Panc1 (cell line): Measurements from ENCODE around the gene ZBTB20. TPM values are rescaled to one million over a fixed set of nuclear protein-coding genes. Genes with fewer than 3 reads are reported as not detected.

Source experiments
- ATAC-seq: fragments of 200-7000 bp; cut with Tn5 transposase; 2 replicates; pipeline ENCODE4 v1.9.1; 2020; ENCODE audit warnings: mild to moderate bottlenecking, moderate library complexity
- BruUV-seq: library from RNA; stranded (reverse); fragments of 400-500 nt; replicated peaks from 2 replicates; lab custom pipeline; 2021; lab: Mats Ljungman, UMichigan
- CTCF ChIA-PET: fragments of 300-600 bp; sonication (Branson Sonifier 250); formaldehyde crosslinking; loops from one replicate; lab custom pipeline; 2022; ENCODE audit warnings: antibody characterized with exemption; lab: Charles Lee
- POLR2A ChIA-PET: fragments of 300-600 bp; sonication (Branson Sonifier 250); formaldehyde crosslinking; loops from one replicate; lab custom pipeline; 2022; ENCODE audit warnings: antibody characterized with exemption; lab: Charles Lee
- DNase-seq: peaks from one replicate; pipeline ENCODE4 v3.0.0-alpha.2; 2010; ENCODE audit warnings: low read depth, low spot score
- H3K27ac ChIP-seq: 2 replicates; pipeline ENCODE4 v1.5.1; 2011; ENCODE audit warnings: mild to moderate bottlenecking, low read length, inconsistent platforms
- H3K27me3 ChIP-seq: fragments of 200-500 bp; sonication (Bioruptor generic); 2 replicates; pipeline ENCODE4 v1.6.0; 2014; ENCODE audit warnings: low read length, inconsistent platforms; ENCODE audit not compliant: control insufficient read depth, insufficient read depth
- H3K36me3 ChIP-seq: fragments of 200-500 bp; sonication (Bioruptor generic); 2 replicates; pipeline ENCODE4 v1.5.1; 2014; ENCODE audit warnings: inconsistent platforms, mild to moderate bottlenecking, low read length, moderate library complexity; ENCODE audit not compliant: control insufficient read depth, insufficient read depth
- H3K4me1 ChIP-seq: 2 replicates; pipeline ENCODE4 v1.5.1; 2011; ENCODE audit warnings: inconsistent platforms, mild to moderate bottlenecking, low read length, moderate library complexity; ENCODE audit not compliant: control insufficient read depth, insufficient read depth
- H3K4me3 ChIP-seq, 2 experiments: 2 replicates each; pipeline ENCODE4 v1.5.1; 2011 to 2012; ENCODE audit warnings: low read depth in 2 of 2, low read length in 2 of 2, mild to moderate bottlenecking in 2 of 2, inconsistent platforms in 1 of 2, moderate library complexity in 1 of 2
- H3K9me3 ChIP-seq: fragments of 200-500 bp; sonication (Bioruptor generic); 2 replicates; pipeline ENCODE4 v1.5.1; 2014; ENCODE audit warnings: low read depth, mild to moderate bottlenecking, inconsistent platforms, low read length, moderate library complexity; ENCODE audit not compliant: control insufficient read depth, insufficient read depth
- CTCF ChIP-seq: fragments of 450-650 bp; IDR thresholded peaks from 2 replicates; pipeline ENCODE4 v1.5.1; 2017; ENCODE audit warnings: mild to moderate bottlenecking
- POLR2AphosphoS5 ChIP-seq: IDR thresholded peaks from 2 replicates; pipeline ENCODE4 v1.6.1; 2012; ENCODE audit warnings: mild to moderate bottlenecking, low read depth, low read length, moderate library complexity
- REST ChIP-seq, 2 experiments: IDR thresholded peaks; 2 replicates each; pipeline ENCODE4 v1.6.1; 2011 to 2012; ENCODE audit warnings: low read depth in 2 of 2, control low read depth in 1 of 2, low read length in 1 of 2, mild to moderate bottlenecking in 1 of 2, moderate library complexity in 1 of 2; ENCODE audit not compliant: insufficient read depth in 1 of 2
- SIN3A ChIP-seq: IDR thresholded peaks from 2 replicates; pipeline ENCODE4 v1.6.1; 2012; ENCODE audit warnings: low read depth, mild to moderate bottlenecking, low read length, moderate library complexity, borderline replicate concordance; ENCODE audit not compliant: insufficient read depth
- TCF7L2 ChIP-seq: IDR thresholded peaks from 2 replicates; pipeline ENCODE4 v1.6.1; 2011; ENCODE audit warnings: mild to moderate bottlenecking, low read depth, low read length, inconsistent platforms
- in situ Hi-C: cut with HindIII; loops from 2 replicates; pipeline ENCODE4 v1.10.0; 2016; ENCODE audit warnings: low sequenced_read_pairs, low pct_unique_long_range_greater_than_20kb
- intact Hi-C: fragments of 100-400 bp; cut with micrococcal nuclease; formaldehyde crosslinking; loops from one replicate; pipeline ENCODE4 v1.10.0; 2022; ENCODE audit not compliant: unreplicated experiment
- total RNA-seq: library from RNA; stranded (reverse); gene quantifications from one replicate; pipeline ENCODE4 v1.2.1, GENCODE V29; 2021; ENCODE audit not compliant: unreplicated experiment

Gene ZBTB20
- total RNA-seq, 1 experiment from 2014 or later, result 4.1 TPM

GRCh38 chr3:114650808-114651207, 496.3 kb downstream of the ZBTB20 start:
- intact Hi-C loops, result no loop called here
- ChIA-PET CTCF (no interaction called here), POLR2A (no interaction called here)
- ATAC-seq, result no peak
- Histone ChIP-seq H3K36me3 (no peaks in the 10 kb centered on the region), H3K27ac (no peak overlapping the region), H3K4me3 (no peak overlapping the region), H3K4me1 (no peaks in the 10 kb centered on the region), H3K27me3 (no peaks in the 10 kb centered on the region), H3K9me3 (no peaks in the 10 kb centered on the region; the same call in 1 of the 2 replicates)
- TF ChIP-seq SIN3A (no peak), TCF7L2 (no peak), POLR2AphosphoS5 (no peak), CTCF (no peak), REST (IDR thresholded peaks at IDR 0.05; ENCODE audit: insufficient read depth in 1 of 2, low read depth in 2 of 2, low read length in 1 of 2) (no peak)
- no TSS peak for BruUV-seq
- DNase-seq, result no peak
- in situ Hi-C loops, result no loop called here

GRCh38 chr3:114649331-114649730, 497.8 kb downstream of the ZBTB20 start:
- Histone ChIP-seq H3K4me3 (no peak overlapping the region), H3K9me3 (no peaks in the 10 kb centered on the region; the same call in 1 of the 2 replicates), H3K36me3 (no peaks in the 10 kb centered on the region), H3K27ac (no peak overlapping the region), H3K27me3 (no peaks in the 10 kb centered on the region), H3K4me1 (no peaks in the 10 kb centered on the region)
- BruUV-seq, result no TSS peak
- no peak for ATAC-seq
- DNase-seq, result no peak
- intact Hi-C loops (no loop called here), in situ Hi-C loops (no loop called here)
- TF ChIP-seq SIN3A, result no peak
- ChIA-PET POLR2A (no interaction called here), CTCF (no interaction called here)

DNA sequence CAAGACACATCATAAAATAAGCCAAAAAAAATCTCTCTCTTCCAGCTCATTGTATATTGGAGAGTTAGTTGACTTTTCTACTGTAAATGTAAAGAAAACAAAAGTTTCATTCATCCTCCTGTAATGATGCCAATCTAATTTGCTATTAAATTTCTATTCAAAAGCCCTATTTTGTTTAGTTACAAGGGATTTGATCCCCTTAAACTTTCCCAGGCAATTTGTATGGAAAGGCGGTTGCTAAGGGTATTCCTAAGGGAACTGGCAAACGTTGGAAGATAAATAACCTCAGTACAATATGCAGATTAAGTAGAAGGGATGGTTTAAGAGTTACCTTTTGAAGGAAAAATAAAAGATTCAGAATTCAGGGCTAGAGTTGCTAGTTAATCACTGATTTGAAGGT, 500.6 kb downstream of the ZBTB20 start:
- no peaks in the 10 kb centered on the region for H3K4me1 ChIP-seq
- in situ Hi-C loops, result no loop called here

More for the DNA sequence above, 500.6 kb downstream of the ZBTB20 start:
- no peaks in the 10 kb centered on the region for H3K36me3 ChIP-seq
- intact Hi-C loops, result no loop called here
- no peak overlapping the region for H3K27ac ChIP-seq
- CTCF ChIA-PET, result no interaction called here
- POLR2A ChIA-PET, result no interaction called here
- no TSS peak for BruUV-seq
- TF ChIP-seq CTCF, result no peak
- TF ChIP-seq POLR2AphosphoS5, result no peak
- TF ChIP-seq REST (IDR thresholded peaks at IDR 0.05; ENCODE audit: insufficient read depth in 1 of 2, low read depth in 2 of 2, low read length in 1 of 2), result no peak
- no peak for TF ChIP-seq SIN3A
- TF ChIP-seq TCF7L2, result no peak
- DNase-seq (no peak), ATAC-seq (no peak)
- H3K27me3 ChIP-seq, result no peaks in the 10 kb centered on the region
- no peak overlapping the region for H3K4me3 ChIP-seq
- H3K9me3 ChIP-seq, result no peaks in the 10 kb centered on the region
